ENCODE data around the gene HNRNPH3.
A peak's percentile ranks its signal among the peaks of the same experiment; 100 is the strongest.

HNRNPH3 gene

GRCh38 chr10:68331455-68332258 is at the start of gene HNRNPH3:
TSS of gene HNRNPH3 (plus strand) at chr10:68332064. CDS start at chr10:68337222, 5,158 bp downstream.
- TF ChIP-seq PPARA (CRISPR knock-in tag; IDR thresholded peaks at IDR 0.05; ENCODE audit: borderline replicate concordance) (no peak), CSDC2 (CRISPR knock-in tag; IDR thresholded peaks at IDR 0.05) (peak; percentile 83; the same call in 1 of the 2 replicates), RARB (CRISPR knock-in tag; IDR thresholded peaks at IDR 0.05) (0 out of 2 replicates have a peak, but pooled peaks have one; percentile 28), ESRRG (CRISPR knock-in tag; IDR thresholded peaks at IDR 0.05) (no peak), BACH2 (CRISPR knock-in tag; IDR thresholded peaks at IDR 0.05; ENCODE audit: borderline replicate concordance) (no peak), ZFP3 (CRISPR knock-in tag; IDR thresholded peaks at IDR 0.05) (peak; percentile 60; the same call in 1 of the 2 replicates), ZNF8 (CRISPR knock-in tag; IDR thresholded peaks at IDR 0.05) (no peak), TSHZ2 (CRISPR knock-in tag; IDR thresholded peaks at IDR 0.05) (peak; percentile 23; the same call in 1 of the 2 replicates), ZNF565 (CRISPR knock-in tag; conservative IDR thresholded peaks at IDR 0.05; ENCODE audit: low read depth) (no peak), POU6F1 (CRISPR knock-in tag; IDR thresholded peaks at IDR 0.05; ENCODE audit: borderline replicate concordance, low read depth) (peak; percentile 19; the same call in 1 of the 2 replicates), PATZ1 (CRISPR knock-in tag; IDR thresholded peaks at IDR 0.05; ENCODE audit: borderline replicate concordance) (peak; percentile 88; the same call in 1 of the 2 replicates)
- peak; percentile 79 for ATAC-seq

GRCh38 chr10:68284062-68285001 is 47.5 kb upstream of the HNRNPH3 start:
- no peak for ATAC-seq
- no peak for TF ChIP-seq SNAI2 (CRISPR knock-in tag; IDR thresholded peaks at IDR 0.05)
- no peak for TF ChIP-seq CREB5 (CRISPR knock-in tag; IDR thresholded peaks at IDR 0.05; ENCODE audit: low read depth)
- no peak for TF ChIP-seq ZC3H10 (CRISPR knock-in tag; IDR thresholded peaks at IDR 0.05)
- no peak for TF ChIP-seq TSHZ2 (CRISPR knock-in tag; IDR thresholded peaks at IDR 0.05)
- no peak for TF ChIP-seq CSRNP3 (CRISPR knock-in tag; IDR thresholded peaks at IDR 0.05)
- no peak for TF ChIP-seq ZNF565 (CRISPR knock-in tag; conservative IDR thresholded peaks at IDR 0.05; ENCODE audit: low read depth)
- TF ChIP-seq ARNTL (CRISPR knock-in tag; IDR thresholded peaks at IDR 0.05; ENCODE audit: borderline replicate concordance, low read depth) = no peak
- no peak for TF ChIP-seq ZFP3 (CRISPR knock-in tag; IDR thresholded peaks at IDR 0.05)
- TF ChIP-seq PPARA (CRISPR knock-in tag; IDR thresholded peaks at IDR 0.05; ENCODE audit: borderline replicate concordance) = no peak
- TF ChIP-seq BACH2 (CRISPR knock-in tag; IDR thresholded peaks at IDR 0.05; ENCODE audit: borderline replicate concordance) = no peak
- no peak for TF ChIP-seq ZNF70 (CRISPR knock-in tag; IDR thresholded peaks at IDR 0.05)
- no peak for TF ChIP-seq OSR1 (CRISPR knock-in tag; IDR thresholded peaks at IDR 0.05)
- no peak for TF ChIP-seq ISL1 (CRISPR knock-in tag; IDR thresholded peaks at IDR 0.05)
- TF ChIP-seq TOX (CRISPR knock-in tag; IDR thresholded peaks at IDR 0.05; ENCODE audit: borderline replicate concordance) = no peak
- TF ChIP-seq CSDC2 (CRISPR knock-in tag; IDR thresholded peaks at IDR 0.05) = no peak
- TF ChIP-seq POU6F1 (CRISPR knock-in tag; IDR thresholded peaks at IDR 0.05; ENCODE audit: borderline replicate concordance, low read depth) = no peak
